MM.1S (cell line): Measurements from ENCODE around the gene CELF2.

Experiments
- DNase-seq: peaks from one replicate; pipeline ENCODE4 v3.0.0-alpha.2; 2015
- H2AFZ ChIP-seq: fragments of 300-600 bp; sonication (generic); 2 replicates; pipeline ENCODE4 v1.6.0; 2016; ENCODE audit warnings: antibody characterized with exemption, low read length
- H3F3A ChIP-seq: fragments of 300-600 bp; sonication (generic); 2 replicates; pipeline ENCODE4 v1.6.1; 2016; ENCODE audit warnings: mild to moderate bottlenecking, antibody characterized with exemption, low read length, moderate library complexity, mixed read lengths; ENCODE audit not compliant: insufficient read depth
- H3K27ac ChIP-seq: fragments of 300-600 bp; sonication (generic); 2 replicates; pipeline ENCODE4 v1.5.1; 2016; ENCODE audit warnings: mild to moderate bottlenecking, low read length
- H3K27me3 ChIP-seq: fragments of 300-600 bp; sonication (generic); replicated peaks from 2 replicates; pipeline ENCODE4 v1.6.0; 2016; ENCODE audit warnings: low read length; ENCODE audit not compliant: insufficient read depth
- H3K36me3 ChIP-seq: fragments of 300-600 bp; sonication (generic); replicated peaks from 2 replicates; pipeline ENCODE4 v1.6.1; 2016; ENCODE audit warnings: mild to moderate bottlenecking, low read length, mixed read lengths; ENCODE audit not compliant: insufficient read depth
- H3K4me1 ChIP-seq: fragments of 300-600 bp; sonication (generic); 2 replicates; pipeline ENCODE4 v1.6.1; 2016; ENCODE audit warnings: low read length, mixed read lengths
- H3K4me2 ChIP-seq: fragments of 300-600 bp; sonication (generic); 2 replicates; pipeline ENCODE4 v1.6.0; 2016; ENCODE audit warnings: low read depth, low read length
- H3K4me3 ChIP-seq: fragments of 300-600 bp; sonication (generic); 2 replicates; pipeline ENCODE4 v1.5.1; 2016; ENCODE audit warnings: low read length, mixed read lengths
- H3K79me2 ChIP-seq: fragments of 300-600 bp; sonication (generic); 2 replicates; pipeline ENCODE4 v1.6.1; 2016; ENCODE audit warnings: mixed run types, low read length, mixed read lengths
- H3K9ac ChIP-seq: fragments of 300-600 bp; sonication (generic); 2 replicates; pipeline ENCODE4 v1.6.1; 2016; ENCODE audit warnings: low read length, mixed read lengths
- H3K9me2 ChIP-seq: fragments of 300-600 bp; sonication (generic); replicated peaks from 2 replicates; pipeline ENCODE4 v1.6.1; 2016; ENCODE audit warnings: mild to moderate bottlenecking, low read length, mixed read lengths; ENCODE audit not compliant: insufficient read depth
- H3K9me3 ChIP-seq: fragments of 300-600 bp; sonication (generic); replicated peaks from 2 replicates; pipeline ENCODE4 v1.6.1; 2016; ENCODE audit warnings: mild to moderate bottlenecking, low read length, mixed read lengths; ENCODE audit not compliant: insufficient read depth
- H4K20me1 ChIP-seq: fragments of 300-600 bp; sonication (generic); 2 replicates; pipeline ENCODE4 v1.6.1; 2016; ENCODE audit warnings: mild to moderate bottlenecking, low read length, moderate library complexity, mixed read lengths; ENCODE audit not compliant: insufficient read depth
- CTCF ChIP-seq: fragments of 300-600 bp; sonication (generic); IDR thresholded peaks from 2 replicates; pipeline ENCODE4 v1.5.1; 2016; ENCODE audit warnings: antibody characterized with exemption, low read length, mixed read lengths
- EZH2 ChIP-seq: fragments of 300-600 bp; sonication (generic); optimal IDR thresholded peaks from 2 replicates; pipeline ENCODE3; 2017; ENCODE audit warnings: low read depth, mild to moderate bottlenecking, antibody characterized with exemption, low read length, mixed read lengths
- EZH2phosphoT487 ChIP-seq: fragments of 300-600 bp; sonication (generic); IDR thresholded peaks from 2 replicates; pipeline ENCODE4 v1.6.1; 2018; ENCODE audit warnings: antibody characterized with exemption, low read length

The CELF2 gene

GRCh38 chr10:11035301-11035991, 17.8 kb downstream of the CELF2 start:
- TF ChIP-seq EZH2 (no peak), CTCF (no peak), EZH2phosphoT487 (no peak)
- Histone ChIP-seq H3K9ac (no peak overlapping the region), H3K27ac (peak overlapping the region; percentile 4; the same call in 1 of the 2 replicates), H3K4me2 (peak overlapping the region; percentile 15), H3K9me2 (no peaks in the 10 kb centered on the region), H3K9me3 (no peaks in the 10 kb centered on the region), H3K36me3 (no peaks in the 10 kb centered on the region), H3F3A (no peaks in the 10 kb centered on the region), H3K4me1 (peaks cover 14% of the 10 kb centered on the region), H3K79me2 (peaks cover 100% of the 10 kb centered on the region), H3K27me3 (no peaks in the 10 kb centered on the region), H2AFZ (no peak overlapping the region), H3K4me3 (no peak overlapping the region), H4K20me1 (no peaks in the 10 kb centered on the region)
- peak; percentile 57 for DNase-seq

- no peaks in the 10 kb centered on the region for H3K36me3 ChIP-seq
- no peaks in the 10 kb centered on the region for H3K9me3 ChIP-seq
- no peaks in the 10 kb centered on the region for H3K27me3 ChIP-seq
- H2AFZ ChIP-seq = no peak overlapping the region
- H3F3A ChIP-seq = no peaks in the 10 kb centered on the region
- no peak overlapping the region for H3K27ac ChIP-seq
- no peak for DNase-seq
- H3K79me2 ChIP-seq = peaks cover 100% of the 10 kb centered on the region
- H3K9ac ChIP-seq = no peak overlapping the region
- H4K20me1 ChIP-seq = no peaks in the 10 kb centered on the region
- peaks cover 14% of the 10 kb centered on the region for H3K4me1 ChIP-seq
- no peak overlapping the region for H3K4me2 ChIP-seq
- no peak overlapping the region for H3K4me3 ChIP-seq
- TF ChIP-seq CTCF (peak; percentile 35), EZH2phosphoT487 (no peak), EZH2 (no peak)
- H3K9me2 ChIP-seq = no peaks in the 10 kb centered on the region
Measured at GRCh38 chr10:11036424-11037011, 18.8 kb downstream of the CELF2 start.

GRCh38 chr10:11037991-11038390, 20.3 kb downstream of the CELF2 start:
- Histone ChIP-seq H3K9ac (no peak overlapping the region), H3F3A (no peaks in the 10 kb centered on the region), H3K9me3 (no peaks in the 10 kb centered on the region), H2AFZ (no peak overlapping the region), H3K9me2 (no peaks in the 10 kb centered on the region), H3K4me2 (no peak overlapping the region), H3K4me1 (peaks cover 14% of the 10 kb centered on the region), H4K20me1 (no peaks in the 10 kb centered on the region), H3K27me3 (no peaks in the 10 kb centered on the region), H3K4me3 (no peak overlapping the region), H3K79me2 (peaks cover 100% of the 10 kb centered on the region), H3K36me3 (no peaks in the 10 kb centered on the region), H3K27ac (no peak overlapping the region)
- DNase-seq = no peak
- TF ChIP-seq CTCF (no peak), EZH2phosphoT487 (no peak), EZH2 (no peak)
